ENCODE data around the gene DNM3.

The DNM3 gene

DNA sequence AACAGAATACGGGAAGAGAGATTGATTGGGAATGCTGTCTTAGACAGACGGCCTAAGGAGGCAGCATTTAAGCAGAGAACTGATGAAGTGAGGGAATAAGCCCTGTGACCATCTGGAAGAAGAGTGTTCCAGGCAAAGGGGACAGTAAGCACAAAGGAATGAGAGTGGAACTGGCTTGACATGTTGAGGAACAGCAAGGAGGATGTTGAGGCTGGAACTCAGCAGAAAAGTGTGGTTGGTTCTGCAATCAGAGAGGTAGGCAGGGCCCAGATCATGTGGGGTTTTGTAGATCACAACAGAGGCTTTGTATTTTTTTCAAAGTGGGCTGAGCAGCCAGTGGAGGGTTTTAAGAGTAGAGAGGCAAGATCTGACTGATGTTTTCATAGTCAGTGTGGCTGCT, 157.4 kb downstream of the DNM3 start:
- Histone ChIP-seq H4K20me1 (ENCODE audit: low read depth, low read length) (no peaks in the 10 kb centered on the region), H3K79me2 (ENCODE audit: insufficient read depth, low read length) (no peaks in the 10 kb centered on the region), H3K9me3 (ENCODE audit: insufficient read depth, low read length) (no peaks in the 10 kb centered on the region), H3K4me2 (ENCODE audit: low read depth, low read length, poor library complexity, severe bottlenecking) (no peak overlapping the region), H3K9me2 (replicated peaks; ENCODE audit: insufficient read depth, low read length) (no peaks in the 10 kb centered on the region), H3K4me3 (ENCODE audit: insufficient read depth, low read length, poor library complexity, severe bottlenecking) (no peak overlapping the region), H3K36me3 (ENCODE audit: low read length) (no peaks in the 10 kb centered on the region), H3K27ac (ENCODE audit: low read depth, low read length) (no peak overlapping the region), H2AFZ (ENCODE audit: low read depth, low read length, severe bottlenecking) (no peak overlapping the region), H3K9ac (ENCODE audit: low read length) (no peak overlapping the region), H3K27me3 (ENCODE audit: low read length) (no peaks in the 10 kb centered on the region), H3F3A (ENCODE audit: insufficient read depth) (no peaks in the 10 kb centered on the region)
- no peak for TF ChIP-seq EZH2phosphoT487 (conservative IDR thresholded peaks at IDR 0.05; ENCODE audit: low read length)
- TF ChIP-seq, protein P1, sequence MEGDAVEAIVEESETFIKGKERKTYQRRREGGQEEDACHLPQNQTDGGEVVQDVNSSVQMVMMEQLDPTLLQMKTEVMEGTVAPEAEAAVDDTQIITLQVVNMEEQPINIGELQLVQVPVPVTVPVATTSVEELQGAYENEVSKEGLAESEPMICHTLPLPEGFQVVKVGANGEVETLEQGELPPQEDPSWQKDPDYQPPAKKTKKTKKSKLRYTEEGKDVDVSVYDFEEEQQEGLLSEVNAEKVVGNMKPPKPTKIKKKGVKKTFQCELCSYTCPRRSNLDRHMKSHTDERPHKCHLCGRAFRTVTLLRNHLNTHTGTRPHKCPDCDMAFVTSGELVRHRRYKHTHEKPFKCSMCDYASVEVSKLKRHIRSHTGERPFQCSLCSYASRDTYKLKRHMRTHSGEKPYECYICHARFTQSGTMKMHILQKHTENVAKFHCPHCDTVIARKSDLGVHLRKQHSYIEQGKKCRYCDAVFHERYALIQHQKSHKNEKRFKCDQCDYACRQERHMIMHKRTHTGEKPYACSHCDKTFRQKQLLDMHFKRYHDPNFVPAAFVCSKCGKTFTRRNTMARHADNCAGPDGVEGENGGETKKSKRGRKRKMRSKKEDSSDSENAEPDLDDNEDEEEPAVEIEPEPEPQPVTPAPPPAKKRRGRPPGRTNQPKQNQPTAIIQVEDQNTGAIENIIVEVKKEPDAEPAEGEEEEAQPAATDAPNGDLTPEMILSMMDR (IDR thresholded peaks at IDR 0.05; ENCODE audit: insufficient read depth, low read length, poor library complexity, severe bottlenecking), result no peak

DNA sequence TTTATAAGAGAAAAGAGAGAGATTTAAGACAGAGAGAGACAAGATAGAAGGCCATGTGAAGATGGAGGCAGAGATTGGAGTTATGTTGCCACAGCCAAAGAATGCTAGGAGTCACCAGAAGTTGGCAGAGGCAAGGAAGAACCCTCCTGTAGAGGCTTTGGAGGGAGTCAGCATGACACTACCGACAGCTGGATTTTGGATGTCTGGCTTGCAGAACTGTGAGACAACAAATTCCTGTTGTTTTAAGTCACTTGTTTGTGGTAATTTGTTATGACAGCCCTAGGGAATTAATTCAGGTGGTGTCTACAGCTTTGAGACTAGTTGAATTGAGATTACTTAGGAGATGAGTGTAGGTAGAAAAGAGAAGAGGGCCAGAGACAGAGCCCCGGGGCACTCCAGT, 158.5 kb downstream of the DNM3 start:
- Histone ChIP-seq H3K27me3 (ENCODE audit: low read length) (no peaks in the 10 kb centered on the region), H3K36me3 (ENCODE audit: low read length) (no peaks in the 10 kb centered on the region), H4K20me1 (ENCODE audit: low read depth, low read length) (no peaks in the 10 kb centered on the region), H3K9ac (ENCODE audit: low read length) (no peak overlapping the region), H3K4me3 (ENCODE audit: insufficient read depth, low read length, poor library complexity, severe bottlenecking) (no peak overlapping the region), H2AFZ (ENCODE audit: low read depth, low read length, severe bottlenecking) (no peak overlapping the region), H3K9me3 (ENCODE audit: insufficient read depth, low read length) (no peaks in the 10 kb centered on the region), H3F3A (ENCODE audit: insufficient read depth) (no peaks in the 10 kb centered on the region), H3K9me2 (replicated peaks; ENCODE audit: insufficient read depth, low read length) (no peaks in the 10 kb centered on the region), H3K79me2 (ENCODE audit: insufficient read depth, low read length) (no peaks in the 10 kb centered on the region), H3K4me2 (ENCODE audit: low read depth, low read length, poor library complexity, severe bottlenecking) (no peak overlapping the region), H3K27ac (ENCODE audit: low read depth, low read length) (no peak overlapping the region)
- no peak for TF ChIP-seq EZH2phosphoT487 (conservative IDR thresholded peaks at IDR 0.05; ENCODE audit: low read length)
- TF ChIP-seq, protein P1 (IDR thresholded peaks at IDR 0.05; ENCODE audit: insufficient read depth, low read length, poor library complexity, severe bottlenecking), result no peak

DNA sequence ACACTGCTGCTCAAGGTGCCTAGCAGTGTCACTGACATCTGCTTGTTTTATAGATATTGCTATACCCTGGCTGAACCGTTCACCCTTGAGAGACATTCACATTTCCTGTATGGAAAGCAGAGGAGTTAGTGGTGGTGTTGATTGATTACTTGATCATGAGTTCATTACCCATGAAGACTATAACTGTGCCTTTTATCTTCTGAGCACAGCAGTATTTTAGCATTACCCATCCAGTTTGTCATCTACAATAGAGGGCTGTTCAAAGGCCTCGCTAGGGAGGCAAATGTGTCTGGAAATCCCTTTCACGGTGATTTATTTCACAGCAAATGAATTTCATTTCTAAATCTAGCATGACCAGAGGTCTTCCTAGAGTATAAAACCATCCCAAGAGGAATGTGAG, 160.0 kb downstream of the DNM3 start:
- Histone ChIP-seq H3K4me3 (ENCODE audit: insufficient read depth, low read length, poor library complexity, severe bottlenecking) (no peak overlapping the region), H3K36me3 (ENCODE audit: low read length) (no peaks in the 10 kb centered on the region), H3F3A (ENCODE audit: insufficient read depth) (no peaks in the 10 kb centered on the region), H3K27me3 (ENCODE audit: low read length) (no peaks in the 10 kb centered on the region), H3K9ac (ENCODE audit: low read length) (no peak overlapping the region), H3K9me2 (replicated peaks; ENCODE audit: insufficient read depth, low read length) (no peaks in the 10 kb centered on the region), H3K27ac (ENCODE audit: low read depth, low read length) (no peak overlapping the region), H3K9me3 (ENCODE audit: insufficient read depth, low read length) (no peaks in the 10 kb centered on the region), H2AFZ (ENCODE audit: low read depth, low read length, severe bottlenecking) (no peak overlapping the region), H3K79me2 (ENCODE audit: insufficient read depth, low read length) (no peaks in the 10 kb centered on the region), H3K4me2 (ENCODE audit: low read depth, low read length, poor library complexity, severe bottlenecking) (no peak overlapping the region), H4K20me1 (ENCODE audit: low read depth, low read length) (no peaks in the 10 kb centered on the region)
- TF ChIP-seq, protein P1 (IDR thresholded peaks at IDR 0.05; ENCODE audit: insufficient read depth, low read length, poor library complexity, severe bottlenecking), result no peak
- TF ChIP-seq EZH2phosphoT487 (conservative IDR thresholded peaks at IDR 0.05; ENCODE audit: low read length), result no peak
